KMS-11 (cell line): Measurements from ENCODE around the gene RCCD1.

ENCODE experiments used
- H2AFZ ChIP-seq: fragments of 200-600 bp; sonication (generic); 2 replicates; pipeline ENCODE4 v1.6.1; 2016; ENCODE audit warnings: antibody characterized with exemption, mixed run types, low read depth
- H3K27ac ChIP-seq: fragments of 200-600 bp; sonication (generic); 2 replicates; pipeline ENCODE4 v1.6.1; 2016; ENCODE audit warnings: mild to moderate bottlenecking, mixed run types
- H3K27me3 ChIP-seq: fragments of 200-600 bp; sonication (generic); 2 replicates; pipeline ENCODE4 v1.6.1; 2017; ENCODE audit warnings: mild to moderate bottlenecking, low read depth, mixed run types, moderate library complexity; ENCODE audit not compliant: insufficient read depth
- H3K36me3 ChIP-seq: fragments of 200-600 bp; sonication (generic); 2 replicates; pipeline ENCODE4 v1.6.1; 2017; ENCODE audit warnings: mild to moderate bottlenecking, mixed run types; ENCODE audit not compliant: insufficient read depth
- H3K4me1 ChIP-seq: fragments of 200-600 bp; sonication (generic); 2 replicates; pipeline ENCODE4 v1.6.1; 2016; ENCODE audit warnings: mild to moderate bottlenecking, low read depth, mixed run types; ENCODE audit not compliant: poor library complexity, severe bottlenecking
- H3K4me2 ChIP-seq: fragments of 200-600 bp; sonication (generic); 2 replicates; pipeline ENCODE4 v1.7.0; 2016; ENCODE audit warnings: mild to moderate bottlenecking, mixed run types
- H3K4me3 ChIP-seq: fragments of 200-600 bp; sonication (generic); IDR thresholded peaks from 2 replicates; pipeline ENCODE4 v1.6.1; 2017; ENCODE audit warnings: low read depth, low read length, mixed read lengths; ENCODE audit not compliant: insufficient read depth
- H3K79me2 ChIP-seq: fragments of 200-600 bp; sonication (generic); 2 replicates; pipeline ENCODE4 v1.6.1; 2016; ENCODE audit warnings: low read depth, mixed run types; ENCODE audit not compliant: insufficient read depth
- H3K9ac ChIP-seq: fragments of 200-600 bp; sonication (generic); 2 replicates; pipeline ENCODE4 v1.6.1; 2016; ENCODE audit warnings: mild to moderate bottlenecking, mixed run types
- H4K20me1 ChIP-seq: fragments of 200-600 bp; sonication (generic); 2 replicates; pipeline ENCODE4 v1.6.1; 2016; ENCODE audit warnings: mild to moderate bottlenecking, mixed run types; ENCODE audit not compliant: insufficient read depth
- CTCF ChIP-seq: fragments of 200-600 bp; sonication (generic); conservative IDR thresholded peaks from 2 replicates; pipeline ENCODE4 v1.6.1; 2017; ENCODE audit warnings: low read depth, mild to moderate bottlenecking, antibody characterized with exemption, low read length, moderate library complexity, mixed read lengths

The RCCD1 gene

GRCh38 chr15:90915216-90915807 is 39.4 kb upstream of the RCCD1 start:
- Histone ChIP-seq H3K36me3 (no peaks in the 10 kb centered on the region), H3K27me3 (no peaks in the 10 kb centered on the region), H3K27ac (peak overlapping the region; percentile 27; the same call in 1 of the 2 replicates), H4K20me1 (no peaks in the 10 kb centered on the region), H2AFZ (no peak overlapping the region), H3K4me2 (peak overlapping the region; percentile 31), H3K79me2 (no peaks in the 10 kb centered on the region), H3K4me3 (no peak overlapping the region), H3K4me1 (peaks cover 33% of the 10 kb centered on the region), H3K9ac (no peak overlapping the region)
- no peak for TF ChIP-seq CTCF

GRCh38 chr15:90915808-90916440 is 38.8 kb upstream of the RCCD1 start:
- Histone ChIP-seq H3K27me3 (no peaks in the 10 kb centered on the region), H3K36me3 (no peaks in the 10 kb centered on the region), H4K20me1 (no peaks in the 10 kb centered on the region), H3K79me2 (no peaks in the 10 kb centered on the region), H3K27ac (no peak overlapping the region), H3K4me1 (peaks cover 33% of the 10 kb centered on the region), H2AFZ (no peak overlapping the region), H3K4me2 (peak overlapping the region; percentile 31; the same call in 1 of the 2 replicates), H3K9ac (no peak overlapping the region), H3K4me3 (no peak overlapping the region)
- TF ChIP-seq CTCF, result no peak

- H2AFZ ChIP-seq, result no peak overlapping the region
- TF ChIP-seq CTCF, result no peak
- H3K9ac ChIP-seq, result no peak overlapping the region
- H3K79me2 ChIP-seq, result no peaks in the 10 kb centered on the region
- peaks cover 38% of the 10 kb centered on the region for H3K4me1 ChIP-seq
- H3K4me3 ChIP-seq, result no peak overlapping the region
- no peaks in the 10 kb centered on the region for H4K20me1 ChIP-seq
- H3K4me2 ChIP-seq, result no peak overlapping the region
- no peaks in the 10 kb centered on the region for H3K36me3 ChIP-seq
- no peaks in the 10 kb centered on the region for H3K27me3 ChIP-seq
- no peak overlapping the region for H3K27ac ChIP-seq
These were observed 38.2 kb upstream of the RCCD1 start for GRCh38 chr15:90916461-90916860.

- H3K36me3 ChIP-seq, result no peaks in the 10 kb centered on the region
- H3K27ac ChIP-seq, result no peak overlapping the region
- peaks cover 50% of the 10 kb centered on the region for H3K4me1 ChIP-seq
- H3K4me3 ChIP-seq, result no peak overlapping the region
- no peaks in the 10 kb centered on the region for H3K27me3 ChIP-seq
- no peak overlapping the region for H3K9ac ChIP-seq
- no peaks in the 10 kb centered on the region for H3K79me2 ChIP-seq
- H3K4me2 ChIP-seq, result no peak overlapping the region
- H4K20me1 ChIP-seq, result no peaks in the 10 kb centered on the region
- H2AFZ ChIP-seq, result no peak overlapping the region
- TF ChIP-seq CTCF, result no peak
These were observed 37.1 kb upstream of the RCCD1 start for GRCh38 chr15:90917569-90917968.
